MG63 (cell line): Measurements from ENCODE around the gene KLF11. TPM values are rescaled to one million over a fixed set of nuclear protein-coding genes. Genes with fewer than 3 reads are reported as not detected.

Experiments used
- DNase-seq: peaks from one replicate; pipeline ENCODE4 v3.0.0-alpha.2; 2020
- H3K27me3 ChIP-seq: fragments of 250-450 bp; sonication (Bioruptor Pico); 2 replicates; pipeline ENCODE4 v1.5.1; 2020; ENCODE audit warnings: mild to moderate bottlenecking, moderate library complexity
- H3K36me3 ChIP-seq: fragments of 250-450 bp; sonication (Bioruptor Pico); 2 replicates; pipeline ENCODE4 v1.5.1; 2020; ENCODE audit warnings: mild to moderate bottlenecking, moderate library complexity
- H3K4me3 ChIP-seq: fragments of 250-450 bp; sonication (Bioruptor Pico); 2 replicates; pipeline ENCODE4 v1.5.1; 2020; ENCODE audit warnings: mild to moderate bottlenecking, moderate library complexity
- H3K9me3 ChIP-seq: fragments of 250-450 bp; sonication (Bioruptor Pico); 2 replicates; pipeline ENCODE4 v1.5.1; 2020; ENCODE audit warnings: mild to moderate bottlenecking, moderate library complexity
- total RNA-seq: library from RNA; depleted of rRNA; stranded (reverse); fragments of >200 nt; shearing (Covaris generic); gene quantifications from 2 replicates; pipeline ENCODE4 v1.2.3, GENCODE V29; 2014; ENCODE audit warnings: low replicate concordance

Gene KLF11
- total RNA-seq, 1 experiment from 2014 or later = 2.0 TPM

GRCh38 chr2:10064932-10065772 is 21.8 kb downstream of the KLF11 start:
- no peak overlapping the region for H3K4me3 ChIP-seq
- no peaks in the 10 kb centered on the region; the same call in 1 of the 2 replicates for H3K9me3 ChIP-seq
- H3K27me3 ChIP-seq = no peaks in the 10 kb centered on the region
- DNase-seq = no peak
- H3K36me3 ChIP-seq = no peaks in the 10 kb centered on the region

GRCh38 chr2:10065773-10066055 is 22.4 kb downstream of the KLF11 start:
- H3K27me3 ChIP-seq = no peaks in the 10 kb centered on the region
- no peak for DNase-seq
- H3K4me3 ChIP-seq = no peak overlapping the region
- H3K36me3 ChIP-seq = no peaks in the 10 kb centered on the region
- no peaks in the 10 kb centered on the region; the same call in 1 of the 2 replicates for H3K9me3 ChIP-seq

DNA sequence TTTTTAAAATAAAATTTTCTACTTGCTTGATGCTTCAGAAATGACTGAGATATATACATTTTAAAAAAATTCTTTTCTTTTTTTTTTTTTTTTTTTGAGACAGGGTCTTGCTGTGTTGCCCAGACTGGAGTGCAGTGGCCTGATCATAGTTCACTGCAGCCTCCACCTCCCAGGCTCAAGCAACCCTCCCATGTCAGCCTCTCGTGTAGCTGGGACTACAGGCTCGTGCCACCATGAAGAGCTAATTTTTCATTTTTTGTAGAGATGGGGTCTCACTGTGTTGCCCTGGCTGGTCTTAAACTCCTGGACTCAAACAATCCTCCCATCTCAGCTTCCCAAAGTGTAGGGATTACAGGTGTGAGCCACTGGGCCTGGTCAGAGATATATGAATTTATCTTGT is 24.0 kb downstream of the KLF11 start:
- Histone ChIP-seq H3K36me3 (no peaks in the 10 kb centered on the region), H3K27me3 (no peaks in the 10 kb centered on the region), H3K9me3 (no peaks in the 10 kb centered on the region; the same call in 1 of the 2 replicates), H3K4me3 (no peak overlapping the region)
- no peak for DNase-seq

DNA sequence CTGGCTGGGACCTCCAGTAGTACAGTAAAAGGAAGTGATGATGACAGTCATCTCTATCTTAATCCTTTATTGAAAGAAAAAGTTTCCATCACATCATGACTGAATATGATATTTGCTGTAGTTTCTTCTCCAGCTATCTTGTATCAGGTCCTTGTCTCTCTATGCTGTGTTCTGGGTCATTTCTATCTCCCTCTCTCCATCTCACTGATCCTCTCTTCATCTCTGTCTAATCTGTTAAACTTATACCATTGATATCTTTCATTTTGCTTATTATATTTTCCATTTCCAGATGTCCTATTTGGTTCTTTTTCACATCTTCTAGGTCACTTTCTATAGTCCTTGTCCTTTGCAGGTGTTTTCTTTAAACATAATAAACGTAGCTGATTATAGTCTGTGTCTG is 24.5 kb downstream of the KLF11 start:
- no peak for DNase-seq

DNA sequence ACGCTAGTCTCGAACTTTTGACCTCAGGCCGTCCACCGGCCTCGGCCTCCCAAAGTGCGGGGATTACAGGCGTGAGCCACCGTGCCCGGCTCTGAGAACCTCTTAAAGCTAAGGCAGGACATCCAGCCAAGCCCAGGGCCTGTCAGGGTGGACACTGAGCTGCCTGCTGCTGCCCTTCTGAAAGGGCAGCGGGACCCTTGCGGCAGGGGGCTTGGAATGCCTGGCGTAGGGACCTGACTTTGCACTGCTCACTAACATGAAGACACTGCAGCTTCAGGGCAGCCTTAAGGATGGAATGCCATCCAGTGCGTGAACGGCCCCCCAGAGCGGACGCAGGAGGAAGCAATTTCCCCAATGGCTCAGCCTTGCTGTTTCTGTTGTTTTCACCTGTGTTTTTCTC is 27.8 kb downstream of the KLF11 start:
- Histone ChIP-seq H3K27me3 (0 out of 2 replicates have a peak, but pooled peaks cover 3% of the 10 kb centered on the region), H3K36me3 (no peaks in the 10 kb centered on the region), H3K9me3 (no peaks in the 10 kb centered on the region; the same call in 1 of the 2 replicates), H3K4me3 (no peak overlapping the region)
- DNase-seq = no peak

More for the DNA sequence above, 24.5 kb downstream of the KLF11 start:
- Histone ChIP-seq H3K36me3 (no peaks in the 10 kb centered on the region), H3K4me3 (no peak overlapping the region), H3K9me3 (no peaks in the 10 kb centered on the region; the same call in 1 of the 2 replicates), H3K27me3 (no peaks in the 10 kb centered on the region)

- no peaks in the 10 kb centered on the region; the same call in 1 of the 2 replicates for H3K9me3 ChIP-seq
- DNase-seq = no peak
- H3K4me3 ChIP-seq = no peak overlapping the region
- H3K27me3 ChIP-seq = 0 out of 2 replicates have a peak, but pooled peaks cover 3% of the 10 kb centered on the region
- H3K36me3 ChIP-seq = no peaks in the 10 kb centered on the region
Measured at GRCh38 chr2:10071595-10071994, 28.2 kb downstream of the KLF11 start.

GRCh38 chr2:10072656-10073480 is 29.5 kb downstream of the KLF11 start:
- no peak overlapping the region for H3K4me3 ChIP-seq
- no peaks in the 10 kb centered on the region; the same call in 1 of the 2 replicates for H3K9me3 ChIP-seq
- no peaks in the 10 kb centered on the region for H3K36me3 ChIP-seq
- peak; percentile 72 for DNase-seq
- H3K27me3 ChIP-seq = 0 out of 2 replicates have a peak, but pooled peaks cover 6% of the 10 kb centered on the region

DNA sequence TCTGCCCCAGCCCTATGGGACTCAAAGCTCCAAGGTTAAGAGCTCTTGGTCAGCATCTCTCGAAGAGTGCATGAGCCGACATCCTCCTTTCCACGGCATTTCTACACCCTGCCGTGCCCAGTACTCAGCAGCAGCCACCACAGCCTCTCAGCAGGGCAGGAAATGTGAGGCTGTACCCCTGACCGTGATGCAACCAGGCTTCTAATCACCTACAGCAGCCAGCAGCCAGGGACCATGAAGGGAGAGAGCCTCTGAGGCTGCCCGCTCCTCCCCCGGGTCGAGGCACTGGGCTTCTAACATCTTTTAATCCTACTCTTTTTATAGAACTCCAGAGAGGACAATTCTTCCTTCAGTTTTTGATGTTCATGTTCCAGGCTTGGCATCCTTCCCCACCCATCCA is 30.4 kb downstream of the KLF11 start:
- Histone ChIP-seq H3K27me3 (0 out of 2 replicates have a peak, but pooled peaks cover 6% of the 10 kb centered on the region), H3K4me3 (no peak overlapping the region), H3K9me3 (no peaks in the 10 kb centered on the region), H3K36me3 (no peaks in the 10 kb centered on the region)
- no peak for DNase-seq

DNA sequence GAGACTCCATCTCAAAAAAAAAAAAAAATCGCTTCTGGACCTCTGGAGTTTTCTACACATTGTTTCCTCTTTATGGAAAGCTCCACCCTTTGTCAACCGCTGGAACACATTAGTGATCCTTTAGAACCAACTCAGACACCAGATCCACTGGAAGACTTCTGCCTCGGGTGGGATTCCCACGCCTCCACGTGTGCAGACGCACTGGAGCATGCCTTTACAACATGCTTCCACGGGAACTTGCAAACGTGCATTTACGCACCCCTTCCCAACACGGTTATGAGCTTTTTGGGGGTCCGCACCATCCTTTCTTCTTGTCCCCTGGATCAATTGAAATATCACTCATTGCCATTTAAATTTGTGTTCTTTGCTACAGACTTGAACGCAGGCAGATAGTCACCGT is 31.8 kb downstream of the KLF11 start:
- Histone ChIP-seq H3K36me3 (no peaks in the 10 kb centered on the region), H3K27me3 (0 out of 2 replicates have a peak, but pooled peaks cover 6% of the 10 kb centered on the region), H3K9me3 (no peaks in the 10 kb centered on the region), H3K4me3 (no peak overlapping the region)
- no peak for DNase-seq

DNA sequence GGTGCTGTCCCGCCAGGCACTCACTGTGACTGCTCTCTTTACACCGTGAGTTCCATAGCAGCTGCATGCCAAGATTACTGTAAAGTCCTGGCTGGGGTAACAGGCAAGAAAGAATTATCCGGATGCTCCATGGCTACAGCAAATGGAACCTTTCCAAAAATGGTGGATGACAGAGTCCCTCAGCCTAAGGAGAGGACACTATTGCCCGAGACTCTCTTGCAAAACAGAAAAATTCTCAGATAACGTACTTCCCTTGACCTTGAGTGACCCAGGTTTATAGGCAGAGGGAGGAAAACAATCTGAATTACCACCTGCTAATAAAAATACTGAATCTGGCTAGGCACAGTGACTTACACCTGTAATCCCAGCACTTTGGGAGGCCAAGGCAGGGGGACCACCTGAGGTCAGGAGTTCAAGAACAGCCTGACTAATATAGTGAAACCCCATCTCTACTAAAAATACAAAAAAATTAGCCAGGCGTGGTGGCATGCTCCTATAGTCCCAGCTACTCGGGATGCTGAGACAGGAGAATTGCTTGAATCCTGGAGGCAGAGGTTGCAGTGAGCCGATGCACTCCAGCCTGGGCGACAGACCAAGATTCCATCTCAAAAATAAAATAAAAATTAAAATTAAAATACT is 32.3 kb downstream of the KLF11 start:
- Histone ChIP-seq H3K9me3 (no peaks in the 10 kb centered on the region), H3K4me3 (no peak overlapping the region), H3K27me3 (peaks cover 9% of the 10 kb centered on the region; the same call in 1 of the 2 replicates), H3K36me3 (no peaks in the 10 kb centered on the region)
- no peak for DNase-seq

DNA sequence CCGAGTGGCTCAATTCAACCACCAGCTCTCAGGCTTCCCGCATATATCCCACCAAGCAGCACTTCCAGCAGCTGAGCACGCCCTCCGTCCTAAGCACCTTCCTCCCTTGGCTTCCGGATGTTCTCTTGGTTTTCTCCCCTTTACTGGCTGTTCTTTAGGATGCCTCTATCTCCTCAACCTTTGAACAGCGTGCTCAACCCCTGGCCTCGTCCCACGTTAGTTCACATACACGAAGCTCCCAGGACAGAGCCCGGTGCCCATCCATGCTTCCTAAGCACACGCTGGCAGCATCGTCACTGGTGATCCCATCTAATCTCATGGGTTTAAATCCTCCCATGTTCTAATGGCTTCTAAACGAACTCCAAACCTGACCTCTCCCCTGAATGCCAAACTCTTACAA is 33.2 kb downstream of the KLF11 start:
- no peak for DNase-seq
- Histone ChIP-seq H3K9me3 (no peaks in the 10 kb centered on the region), H3K36me3 (no peaks in the 10 kb centered on the region), H3K27me3 (peaks cover 10% of the 10 kb centered on the region; the same call in 1 of the 2 replicates), H3K4me3 (no peak overlapping the region)

- Histone ChIP-seq H3K36me3 (no peaks in the 10 kb centered on the region), H3K27me3 (peaks cover 10% of the 10 kb centered on the region; the same call in 1 of the 2 replicates), H3K9me3 (no peaks in the 10 kb centered on the region), H3K4me3 (no peak overlapping the region)
- DNase-seq = no peak
Measured at GRCh38 chr2:10076988-10077527, 33.7 kb downstream of the KLF11 start.

GRCh38 chr2:10078001-10078400 is 34.7 kb downstream of the KLF11 start:
- H3K9me3 ChIP-seq = no peaks in the 10 kb centered on the region

DNA sequence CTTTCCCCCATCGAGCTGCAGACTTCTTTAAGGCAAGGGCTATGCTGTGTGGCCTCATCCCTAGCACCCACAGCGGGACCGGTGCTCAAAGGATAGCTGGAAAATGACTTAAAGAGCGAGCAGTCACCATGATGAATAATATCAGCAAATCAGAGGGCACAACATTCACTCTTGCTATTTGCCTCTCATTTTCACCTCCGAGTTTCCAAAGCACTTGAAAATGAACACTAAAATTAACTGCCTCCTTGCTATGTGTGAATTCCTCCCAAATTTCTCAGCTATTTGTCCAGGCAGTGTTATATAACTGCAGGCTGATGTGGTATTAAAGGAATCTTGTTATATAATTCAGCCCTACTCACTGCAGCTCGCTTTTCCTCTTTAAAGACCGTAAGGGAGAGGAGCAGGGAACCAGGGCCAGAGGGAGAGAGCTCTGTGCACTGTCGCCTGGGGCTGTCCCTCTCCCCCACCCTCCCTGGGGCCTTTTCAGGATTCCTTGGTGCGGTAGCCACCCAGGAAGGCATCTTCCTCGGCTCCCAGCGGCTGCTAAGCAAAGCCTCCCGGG is 35.4 kb downstream of the KLF11 start:
- no peak for DNase-seq
- H3K4me3 ChIP-seq = peak overlapping the region; percentile 42

More at GRCh38 chr2:10078001-10078400, 34.7 kb downstream of the KLF11 start:
- peaks cover 15% of the 10 kb centered on the region for H3K27me3 ChIP-seq
- no peaks in the 10 kb centered on the region for H3K36me3 ChIP-seq
- H3K4me3 ChIP-seq = no peak overlapping the region
- DNase-seq = no peak

GRCh38 chr2:10079266-10079869 is 36.0 kb downstream of the KLF11 start:
- Histone ChIP-seq H3K9me3 (no peaks in the 10 kb centered on the region), H3K4me3 (peak overlapping the region; percentile 42), H3K36me3 (no peaks in the 10 kb centered on the region), H3K27me3 (peaks cover 29% of the 10 kb centered on the region)
- DNase-seq = peak; percentile 84

More for the DNA sequence above, 35.4 kb downstream of the KLF11 start:
- H3K36me3 ChIP-seq = no peaks in the 10 kb centered on the region
- no peaks in the 10 kb centered on the region for H3K9me3 ChIP-seq
- peaks cover 23% of the 10 kb centered on the region for H3K27me3 ChIP-seq
